Endothelial cell of umbilical vein (primary cell): Measurements from ENCODE around the gene CCDC6. TPM values are rescaled to one million over a fixed set of nuclear protein-coding genes. Genes with fewer than 3 reads are reported as not detected.
"Not testable (repeated sequence)": the region's sequence is repeated elsewhere in the genome, so short reads cannot be mapped to it uniquely, and the experiment has no call there.

ENCODE experiments used
- BruUV-seq: library from RNA; stranded (reverse); fragments of 400-500 nt; replicated peaks from 2 replicates; lab custom pipeline; 2021; lab: Mats Ljungman, UMichigan
- CTCF ChIA-PET: fragments of 300-600, 350-600 bp; sonication (Branson Sonifier 250); formaldehyde crosslinking; loops from one replicate; lab custom pipeline; 2021; ENCODE audit warnings: antibody characterized with exemption, inconsistent platforms; lab: Charles Lee
- POLR2A ChIA-PET: fragments of 300-600, 350-600 bp; sonication (Branson Sonifier 250); formaldehyde crosslinking; loops from one replicate; lab custom pipeline; 2021; ENCODE audit warnings: antibody characterized with exemption, inconsistent platforms; lab: Charles Lee
- DNase-seq: peaks from one replicate; pipeline ENCODE4 v3.0.0-alpha.2; 2011; ENCODE audit warnings: low read depth, low spot score
- FAIRE-seq: peaks from 2 replicates; lab custom pipeline; 2011; peaks lifted over from hg19 to GRCh38; lab: Jason Lieb, UNC
- H2AFZ ChIP-seq: 2 replicates; pipeline ENCODE4 v1.6.0; 2012; ENCODE audit warnings: low read depth, low read length, control low read depth, inconsistent platforms
- H3K27ac ChIP-seq: 2 replicates; pipeline ENCODE4 v1.5.1; 2011; ENCODE audit warnings: low read depth, mild to moderate bottlenecking, control low read depth, low read length, moderate library complexity; ENCODE audit not compliant: insufficient read depth
- H3K27me3 ChIP-seq, 2 experiments: 2 replicates each; pipeline versions ENCODE4 v1.6.0 to v1.6.1; 2011; ENCODE audit warnings: low read length in 2 of 2, mixed read lengths in 1 of 2; ENCODE audit not compliant: control insufficient read depth in 2 of 2, insufficient read depth in 2 of 2
- H3K36me3 ChIP-seq, 2 experiments: 2 replicates in 1 of 2; 3 replicates in 1 of 2; pipeline ENCODE4 v1.5.1; 2011; ENCODE audit warnings: low read length in 2 of 2, mild to moderate bottlenecking in 1 of 2, moderate library complexity in 1 of 2; ENCODE audit not compliant: control insufficient read depth in 2 of 2, insufficient read depth in 2 of 2; ENCODE audit errors: extremely low read depth in 1 of 2
- H3K4me1 ChIP-seq: 3 replicates; pipeline ENCODE4 v1.5.1; 2011; ENCODE audit warnings: mild to moderate bottlenecking, low read length; ENCODE audit not compliant: control insufficient read depth, insufficient read depth; ENCODE audit errors: extremely low read depth
- H3K4me2 ChIP-seq: 2 replicates; pipeline ENCODE4 v1.6.1; 2011; ENCODE audit warnings: low read length, control low read depth, mixed read lengths; ENCODE audit not compliant: insufficient read depth
- H3K4me3 ChIP-seq, 3 experiments: fragments of 200-600 bp in 1 of 3; sonication (generic), shearing (Covaris generic) in 1 of 3; replicated peaks in 1 of 3; 2 replicates each; pipeline ENCODE4 v1.5.1; 2011 to 2016; ENCODE audit warnings: control low read depth in 3 of 3, low read length in 3 of 3, mild to moderate bottlenecking in 2 of 3, inconsistent platforms in 1 of 3, low read depth in 1 of 3, moderate library complexity in 1 of 3; ENCODE audit not compliant: insufficient read depth in 1 of 3
- H3K79me2 ChIP-seq: 2 replicates; pipeline ENCODE4 v1.6.0; 2012; ENCODE audit warnings: low read length, inconsistent platforms; ENCODE audit not compliant: control insufficient read depth, insufficient read depth
- H3K9ac ChIP-seq: replicated peaks from 2 replicates; pipeline ENCODE3; 2011; ENCODE audit warnings: low read length, control low read depth; ENCODE audit not compliant: insufficient read depth; ENCODE audit errors: extremely low read depth
- H3K9me1 ChIP-seq: replicated peaks from 3 replicates; pipeline ENCODE4 v1.6.0; 2011; ENCODE audit warnings: mild to moderate bottlenecking, low read length; ENCODE audit not compliant: control insufficient read depth, insufficient read depth; ENCODE audit errors: extremely low read depth
- H3K9me3 ChIP-seq: replicated peaks from 2 replicates; pipeline ENCODE4 v1.5.1; 2012; ENCODE audit warnings: low read length, inconsistent platforms; ENCODE audit not compliant: control insufficient read depth, insufficient read depth
- H4K20me1 ChIP-seq: replicated peaks from 2 replicates; pipeline ENCODE3; 2011; ENCODE audit warnings: mild to moderate bottlenecking, low read length; ENCODE audit not compliant: control insufficient read depth, insufficient read depth; ENCODE audit errors: extremely low read depth
- CTCF ChIP-seq, 2 donors: IDR thresholded peaks; 1 replicate in 1 of 2; 2 replicates in 1 of 2; pipeline ENCODE4 v1.5.1; 2011; ENCODE audit warnings: low read length in 2 of 2, mild to moderate bottlenecking in 2 of 2, moderate library complexity in 2 of 2, control low read depth in 1 of 2, inconsistent platforms in 1 of 2, low read depth in 1 of 2; ENCODE audit not compliant: insufficient read depth in 1 of 2; ENCODE audit errors: extremely low read depth in 1 of 2
- EZH2 ChIP-seq: IDR thresholded peaks from 2 replicates; pipeline ENCODE4 v1.6.1; 2012; ENCODE audit warnings: borderline replicate concordance, low read depth, mild to moderate bottlenecking, moderate library complexity, low read length, inconsistent platforms; ENCODE audit not compliant: severe bottlenecking
- FOS ChIP-seq: IDR thresholded peaks from 2 replicates; pipeline ENCODE4 v1.6.1; 2011; ENCODE audit warnings: mild to moderate bottlenecking, low read length, moderate library complexity, borderline replicate concordance; ENCODE audit not compliant: insufficient read depth
- GATA2 ChIP-seq: IDR thresholded peaks from 2 replicates; pipeline ENCODE4 v1.7.0; 2011; ENCODE audit warnings: low read depth, mild to moderate bottlenecking, moderate library complexity, mixed read lengths, low read length; ENCODE audit not compliant: insufficient read length, insufficient read depth
- JUN ChIP-seq: IDR thresholded peaks from 2 replicates; pipeline ENCODE4 v1.6.1; 2011; ENCODE audit warnings: borderline replicate concordance, low read depth; ENCODE audit not compliant: insufficient read length, insufficient read depth
- MAX ChIP-seq: IDR thresholded peaks from 2 replicates; pipeline ENCODE4 v1.6.1; 2011; ENCODE audit not compliant: insufficient read depth, insufficient read length
- MYC ChIP-seq: IDR thresholded peaks from one replicate; pipeline ENCODE4 v1.6.1; 2011; ENCODE audit warnings: mild to moderate bottlenecking, low read depth, low read length
- POLR2A ChIP-seq: IDR thresholded peaks from 2 replicates; pipeline ENCODE4 v1.6.1; 2012; ENCODE audit warnings: low read depth, mild to moderate bottlenecking, control low read depth, low read length
- POLR2AphosphoS5 ChIP-seq: IDR thresholded peaks from 2 replicates; pipeline ENCODE4 v1.6.1; 2012; ENCODE audit warnings: low read depth, mild to moderate bottlenecking, control low read depth, low read length, moderate library complexity; ENCODE audit not compliant: insufficient read depth
- dilution Hi-C: fragments of 300-500 bp; cut with MboI; formaldehyde crosslinking; loops from one replicate; pipeline ENCODE4 v1.15.0; 2019; ENCODE audit warnings: low sequenced_read_pairs; ENCODE audit not compliant: extremely low pct_ligation_motif_present
- intact Hi-C: fragments of 100-400 bp; cut with micrococcal nuclease; formaldehyde crosslinking; loops from one replicate; pipeline ENCODE4 v1.10.0; 2022
- polyA plus RNA-seq, 4 experiments: library from polyadenylated mRNA; depleted of rRNA in 3 of 4; stranded (reverse) in 3 of 4; unstranded in 1 of 4; fragments of >200 nt; gene quantifications; 2 replicates each; pipeline versions ENCODE4 v1.2.1 to v1.2.3, GENCODE V29; 2011 to 2012; ENCODE audit warnings: missing spikeins in 1 of 4
- total RNA-seq: library from RNA; stranded (reverse); gene quantifications from 2 replicates; pipeline ENCODE4 v1.2.3, GENCODE V29; 2021

The CCDC6 gene
- total and polyA plus RNA-seq, 2 donors (not counting 3 experiments of a cell fraction or from before 2014, with no cell fraction given) = 16.8 to 36.8 TPM

- BruUV-seq = no TSS peak
- no peak for FAIRE-seq
- dilution Hi-C loops = no loop called here
Measured at GRCh38 chr10:59885430-59886134, 20.8 kb downstream of the CCDC6 start.

GRCh38 chr10:59884893-59885292, 21.5 kb downstream of the CCDC6 start:
- H3K9me1 ChIP-seq, H3K4me2 ChIP-seq, H2AFZ ChIP-seq, H3K4me1 ChIP-seq, BruUV-seq, H3K9me3 ChIP-seq, DNase-seq, H3K27me3 ChIP-seq, dilution Hi-C loops, CTCF ChIA-PET, H3K36me3 ChIP-seq, H3K27ac ChIP-seq, H4K20me1 ChIP-seq, FAIRE-seq, H3K4me3 ChIP-seq, H3K9ac ChIP-seq, POLR2A ChIA-PET, intact Hi-C loops: not testable (repeated sequence)
- H3K79me2 ChIP-seq = peaks cover 60% of the 10 kb centered on the region

More at GRCh38 chr10:59885430-59886134, 20.8 kb downstream of the CCDC6 start:
- no peak overlapping the region for H3K27ac ChIP-seq
- CTCF ChIA-PET = interaction anchor here (1.2 kb wide), 1 partner anchor 21 kb away, joined by 4 read pairs; the partner anchor contains the start of gene CCDC6
- POLR2A ChIA-PET = no interaction called here
- no peak overlapping the region for H3K9ac ChIP-seq
- H3K79me2 ChIP-seq = peaks cover 59% of the 10 kb centered on the region
- H3K4me2 ChIP-seq = no peak overlapping the region
- H3K36me3 ChIP-seq = peaks cover 0 to 3% of the 10 kb centered on the region in 2 experiments
- TF ChIP-seq POLR2AphosphoS5 = no peak
- TF ChIP-seq POLR2A = no peak
- TF ChIP-seq JUN = no peak
- TF ChIP-seq FOS = no peak
- TF ChIP-seq CTCF (IDR thresholded peaks at IDR 0.05; ENCODE audit: extremely low read depth in 1 of 2, insufficient read depth in 1 of 2, low read depth in 1 of 2, low read length in 2 of 2) = no peak
- no peak for TF ChIP-seq MAX
- TF ChIP-seq EZH2 = no peak
- no peak for TF ChIP-seq MYC
- TF ChIP-seq GATA2 = no peak
- DNase-seq = no peak
- H3K4me1 ChIP-seq = no peaks in the 10 kb centered on the region
- no peak overlapping the region for H2AFZ ChIP-seq
- no peaks in the 10 kb centered on the region for H3K9me3 ChIP-seq
- peaks cover 4% of the 10 kb centered on the region for H4K20me1 ChIP-seq
- intact Hi-C loops = no loop called here
- H3K27me3 ChIP-seq = no peaks in the 10 kb centered on the region
- H3K4me3 ChIP-seq = no peak overlapping the region
- no peaks in the 10 kb centered on the region for H3K9me1 ChIP-seq
